Measurements from ENCODE around the gene TMEM116.
"Not testable (repeated sequence)": the region's sequence is repeated elsewhere in the genome, so short reads cannot be mapped to it uniquely, and the experiment has no call there.

TMEM116 gene

DNA sequence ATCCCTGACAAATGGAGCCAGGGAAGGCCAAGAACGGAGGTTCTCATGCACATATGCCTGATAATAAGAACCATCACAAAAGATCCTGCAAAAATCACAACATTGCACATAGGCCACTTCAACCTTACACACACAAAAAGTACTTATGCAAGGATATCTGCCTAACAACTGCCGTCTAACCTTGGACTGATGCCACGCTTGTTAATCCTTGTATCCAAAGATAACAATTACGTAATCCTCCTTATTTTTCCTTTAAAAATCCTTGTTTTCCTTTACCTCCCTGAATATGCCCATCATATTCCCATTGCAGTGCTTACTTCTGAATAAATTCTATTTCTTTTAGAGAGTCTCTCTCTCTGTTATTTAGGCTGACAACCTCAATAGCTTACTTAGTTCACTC is 59.5 kb downstream of the TMEM116 start:
- H3F3A ChIP-seq (ENCODE audit: low read depth): no peaks in the 10 kb centered on the region
- no peaks in the 10 kb centered on the region for H3K4me1 ChIP-seq (ENCODE audit: insufficient read depth, low read length, poor library complexity, severe bottlenecking)
- H3K9me2 ChIP-seq (replicated peaks; ENCODE audit: low read depth, low read length): no peaks in the 10 kb centered on the region
- H3K9ac ChIP-seq (ENCODE audit: low read depth, low read length, poor library complexity, severe bottlenecking): no peak overlapping the region
- H3K4me3 ChIP-seq (ENCODE audit: low read length, poor library complexity, severe bottlenecking): no peak overlapping the region
- H3K36me3 ChIP-seq (ENCODE audit: insufficient read depth, low read length): no peaks in the 10 kb centered on the region
- H3K79me2 ChIP-seq (ENCODE audit: insufficient read depth, low read length): no peaks in the 10 kb centered on the region
- peaks cover 9% of the 10 kb centered on the region; the same call in 1 of the 2 replicates for H3K9me3 ChIP-seq (ENCODE audit: insufficient read depth, low read depth, low read length)
- H3K4me2 ChIP-seq (ENCODE audit: low read depth, low read length, poor library complexity, severe bottlenecking): no peak overlapping the region
- no peaks in the 10 kb centered on the region for H3K27me3 ChIP-seq (ENCODE audit: insufficient read depth, low read length, poor library complexity, severe bottlenecking)
- H2AFZ ChIP-seq (ENCODE audit: low read length): no peak overlapping the region
- no peaks in the 10 kb centered on the region for H4K20me1 ChIP-seq (ENCODE audit: insufficient read depth, low read length, poor library complexity, severe bottlenecking)
- TF ChIP-seq EZH2phosphoT487 (IDR thresholded peaks at IDR 0.05; ENCODE audit: borderline replicate concordance): no peak
- TF ChIP-seq, protein P1, sequence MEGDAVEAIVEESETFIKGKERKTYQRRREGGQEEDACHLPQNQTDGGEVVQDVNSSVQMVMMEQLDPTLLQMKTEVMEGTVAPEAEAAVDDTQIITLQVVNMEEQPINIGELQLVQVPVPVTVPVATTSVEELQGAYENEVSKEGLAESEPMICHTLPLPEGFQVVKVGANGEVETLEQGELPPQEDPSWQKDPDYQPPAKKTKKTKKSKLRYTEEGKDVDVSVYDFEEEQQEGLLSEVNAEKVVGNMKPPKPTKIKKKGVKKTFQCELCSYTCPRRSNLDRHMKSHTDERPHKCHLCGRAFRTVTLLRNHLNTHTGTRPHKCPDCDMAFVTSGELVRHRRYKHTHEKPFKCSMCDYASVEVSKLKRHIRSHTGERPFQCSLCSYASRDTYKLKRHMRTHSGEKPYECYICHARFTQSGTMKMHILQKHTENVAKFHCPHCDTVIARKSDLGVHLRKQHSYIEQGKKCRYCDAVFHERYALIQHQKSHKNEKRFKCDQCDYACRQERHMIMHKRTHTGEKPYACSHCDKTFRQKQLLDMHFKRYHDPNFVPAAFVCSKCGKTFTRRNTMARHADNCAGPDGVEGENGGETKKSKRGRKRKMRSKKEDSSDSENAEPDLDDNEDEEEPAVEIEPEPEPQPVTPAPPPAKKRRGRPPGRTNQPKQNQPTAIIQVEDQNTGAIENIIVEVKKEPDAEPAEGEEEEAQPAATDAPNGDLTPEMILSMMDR (conservative IDR thresholded peaks at IDR 0.05; ENCODE audit: low read length): no peak

DNA sequence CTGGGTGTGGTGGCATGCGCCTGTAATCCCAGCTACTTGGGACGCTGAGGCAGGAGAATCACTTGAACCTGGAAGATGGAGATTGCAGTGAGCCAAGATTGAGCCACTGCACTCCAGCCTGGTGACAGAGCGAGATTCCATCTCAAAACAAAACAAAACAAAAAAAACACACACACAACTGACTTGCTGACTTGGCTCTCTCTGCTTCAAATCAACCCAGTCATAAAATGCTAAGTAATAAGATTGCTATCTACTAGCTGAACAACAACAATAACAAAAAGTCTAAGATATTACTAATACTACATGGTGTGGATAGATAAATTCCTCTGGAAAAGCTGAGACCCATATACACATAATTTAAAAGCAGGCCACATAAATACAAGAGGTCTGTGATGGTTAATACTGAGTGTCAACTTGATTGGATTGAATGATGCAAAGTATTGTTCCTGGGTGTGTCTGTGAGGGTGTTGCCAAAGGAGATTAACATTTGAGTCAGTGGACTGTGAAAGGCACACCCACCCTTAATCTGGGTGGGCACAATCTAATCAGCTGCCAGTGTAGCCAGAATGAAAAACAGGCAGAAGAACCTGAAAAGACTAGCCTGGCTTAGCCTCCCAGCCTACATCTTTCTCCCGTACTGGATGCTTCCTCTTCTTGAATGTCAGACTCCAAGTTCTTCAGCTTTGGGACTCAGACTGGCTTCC is 60.7 kb downstream of the TMEM116 start:
- not testable (repeated sequence) for H3K4me2 ChIP-seq (ENCODE audit: low read depth, low read length, poor library complexity, severe bottlenecking); H3K4me1 ChIP-seq (ENCODE audit: insufficient read depth, low read length, poor library complexity, severe bottlenecking); H3K4me3 ChIP-seq (ENCODE audit: low read length, poor library complexity, severe bottlenecking); H3K79me2 ChIP-seq (ENCODE audit: insufficient read depth, low read length); H2AFZ ChIP-seq (ENCODE audit: low read length); H3K9ac ChIP-seq (ENCODE audit: low read depth, low read length, poor library complexity, severe bottlenecking); H3K9me2 ChIP-seq (replicated peaks; ENCODE audit: low read depth, low read length); H3K36me3 ChIP-seq (ENCODE audit: insufficient read depth, low read length); H3F3A ChIP-seq (ENCODE audit: low read depth); H3K27me3 ChIP-seq (ENCODE audit: insufficient read depth, low read length, poor library complexity, severe bottlenecking); H4K20me1 ChIP-seq (ENCODE audit: insufficient read depth, low read length, poor library complexity, severe bottlenecking); H3K9me3 ChIP-seq (ENCODE audit: insufficient read depth, low read depth, low read length)

DNA sequence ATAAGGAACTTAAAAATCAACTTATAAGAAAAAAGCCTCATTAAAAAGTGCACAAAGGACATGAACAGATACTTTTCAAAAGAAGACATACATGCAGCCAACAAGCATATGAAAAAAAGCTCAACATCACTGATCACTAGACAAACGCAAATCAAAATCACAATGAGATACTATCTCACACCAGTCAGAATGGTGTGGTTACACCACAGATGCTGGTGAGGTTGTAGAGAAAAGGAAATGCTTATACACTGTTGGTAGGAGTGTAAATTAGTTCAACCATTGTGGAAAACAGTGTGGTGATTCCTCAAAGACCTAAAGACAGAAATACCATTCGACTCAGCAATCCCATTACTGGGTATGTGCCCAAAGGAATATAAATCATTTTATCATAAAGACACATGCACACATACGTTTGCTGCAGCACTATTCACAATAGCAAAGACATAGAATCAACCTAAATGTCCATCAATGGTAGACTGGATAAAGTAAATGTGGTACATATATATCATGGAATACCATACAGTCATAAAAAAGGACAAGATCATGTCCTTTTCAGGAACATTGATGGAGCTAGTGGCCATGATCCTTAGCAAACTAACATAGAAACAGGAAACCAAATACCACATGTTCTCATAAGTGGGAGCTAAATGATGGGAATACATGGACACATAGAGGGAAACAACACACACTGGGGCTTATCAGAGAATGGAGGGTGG is 61.8 kb downstream of the TMEM116 start:
- not testable (repeated sequence) for H3F3A ChIP-seq (ENCODE audit: low read depth); H3K4me3 ChIP-seq (ENCODE audit: low read length, poor library complexity, severe bottlenecking); H3K9me2 ChIP-seq (replicated peaks; ENCODE audit: low read depth, low read length); H3K9ac ChIP-seq (ENCODE audit: low read depth, low read length, poor library complexity, severe bottlenecking); H3K9me3 ChIP-seq (ENCODE audit: insufficient read depth, low read depth, low read length); H3K4me1 ChIP-seq (ENCODE audit: insufficient read depth, low read length, poor library complexity, severe bottlenecking); H3K79me2 ChIP-seq (ENCODE audit: insufficient read depth, low read length); H3K27me3 ChIP-seq (ENCODE audit: insufficient read depth, low read length, poor library complexity, severe bottlenecking); H3K36me3 ChIP-seq (ENCODE audit: insufficient read depth, low read length); H3K4me2 ChIP-seq (ENCODE audit: low read depth, low read length, poor library complexity, severe bottlenecking); H2AFZ ChIP-seq (ENCODE audit: low read length); H4K20me1 ChIP-seq (ENCODE audit: insufficient read depth, low read length, poor library complexity, severe bottlenecking)

DNA sequence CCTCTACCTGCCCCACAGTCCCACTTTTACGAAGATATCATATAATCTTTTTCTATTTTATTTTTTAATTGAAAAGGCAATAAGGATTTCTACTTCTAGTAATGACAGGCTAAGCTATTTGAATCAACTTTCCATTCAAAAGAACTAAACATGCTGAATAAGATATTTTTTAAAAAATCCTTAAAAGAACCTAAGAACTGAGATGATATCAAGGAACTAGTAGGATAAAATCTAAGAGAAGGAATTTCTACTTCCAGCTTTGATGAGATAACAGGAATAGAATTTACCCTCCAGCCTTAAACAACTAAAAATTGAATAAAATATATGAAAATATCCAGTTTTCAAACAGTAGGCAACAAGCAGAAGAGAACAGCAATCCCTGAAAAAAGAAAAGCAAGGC is 69.0 kb downstream of the TMEM116 start:
- Histone ChIP-seq H3K27me3 (ENCODE audit: insufficient read depth, low read length, poor library complexity, severe bottlenecking) (no peaks in the 10 kb centered on the region), H4K20me1 (ENCODE audit: insufficient read depth, low read length, poor library complexity, severe bottlenecking) (no peaks in the 10 kb centered on the region), H3K36me3 (ENCODE audit: insufficient read depth, low read length) (no peaks in the 10 kb centered on the region), H3K9me3 (ENCODE audit: insufficient read depth, low read depth, low read length) (no peaks in the 10 kb centered on the region), H3K4me2 (ENCODE audit: low read depth, low read length, poor library complexity, severe bottlenecking) (no peak overlapping the region), H3F3A (ENCODE audit: low read depth) (no peaks in the 10 kb centered on the region), H3K4me1 (ENCODE audit: insufficient read depth, low read length, poor library complexity, severe bottlenecking) (no peaks in the 10 kb centered on the region), H3K9ac (ENCODE audit: low read depth, low read length, poor library complexity, severe bottlenecking) (no peak overlapping the region), H2AFZ (ENCODE audit: low read length) (no peak overlapping the region), H3K4me3 (ENCODE audit: low read length, poor library complexity, severe bottlenecking) (no peak overlapping the region), H3K9me2 (replicated peaks; ENCODE audit: low read depth, low read length) (no peaks in the 10 kb centered on the region), H3K79me2 (ENCODE audit: insufficient read depth, low read length) (no peaks in the 10 kb centered on the region)
- no peak for TF ChIP-seq EZH2phosphoT487 (IDR thresholded peaks at IDR 0.05; ENCODE audit: borderline replicate concordance)
- TF ChIP-seq, protein P1 (conservative IDR thresholded peaks at IDR 0.05; ENCODE audit: low read length): no peak
